ENCODE measurements around the gene CCL17. TPM values are rescaled to one million over a fixed set of nuclear protein-coding genes. Genes with fewer than 3 reads are reported as not detected.
A peak's percentile ranks its signal among the peaks of the same experiment; 100 is the strongest.

Gene CCL17
- total RNA-seq, 2 donors from 2014 or later = not detected

DNA sequence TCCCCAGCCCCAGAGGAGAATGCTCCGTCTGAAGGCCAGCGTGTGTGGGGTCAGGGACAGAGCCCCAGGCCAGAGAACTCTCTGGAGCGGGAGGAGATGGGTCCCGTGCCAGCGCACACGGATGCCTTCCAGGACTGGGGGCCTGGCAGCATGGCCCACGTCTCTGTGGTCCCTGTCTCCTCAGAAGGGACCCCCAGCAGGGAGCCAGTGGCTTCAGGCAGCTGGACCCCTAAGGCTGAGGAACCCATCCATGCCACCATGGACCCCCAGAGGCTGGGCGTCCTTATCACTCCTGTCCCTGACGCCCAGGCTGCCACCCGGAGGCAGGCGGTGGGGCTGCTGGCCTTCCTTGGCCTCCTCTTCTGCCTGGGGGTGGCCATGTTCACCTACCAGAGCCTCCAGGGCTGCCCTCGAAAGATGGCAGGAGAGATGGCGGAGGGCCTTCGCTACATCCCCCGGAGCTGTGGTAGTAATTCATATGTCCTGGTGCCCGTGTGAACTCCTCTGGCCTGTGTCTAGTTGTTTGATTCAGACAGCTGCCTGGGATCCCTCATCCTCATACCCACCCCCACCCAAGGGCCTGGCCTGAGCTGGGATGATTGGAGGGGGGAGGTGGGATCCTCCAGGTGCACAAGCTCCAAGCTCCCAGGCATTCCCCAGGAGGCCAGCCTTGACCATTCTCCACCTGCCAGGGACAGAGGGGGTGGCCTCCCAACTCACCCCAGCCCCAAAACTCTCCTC is 21.9 kb upstream of the CCL17 start:
- Histone ChIP-seq H3K27me3 (no peaks in the 10 kb centered on the region), H3K9me3 (no peaks in the 10 kb centered on the region), H3K36me3 (peaks cover 3% of the 10 kb centered on the region), H3K4me3 (no peak overlapping the region), H3K4me1 (peaks cover 0 to 55% of the 10 kb centered on the region in 2 donors), H3K27ac (no peak overlapping the region)
- DNase-seq (ENCODE audit: low spot score) = no peak
- TF ChIP-seq, protein P1, sequence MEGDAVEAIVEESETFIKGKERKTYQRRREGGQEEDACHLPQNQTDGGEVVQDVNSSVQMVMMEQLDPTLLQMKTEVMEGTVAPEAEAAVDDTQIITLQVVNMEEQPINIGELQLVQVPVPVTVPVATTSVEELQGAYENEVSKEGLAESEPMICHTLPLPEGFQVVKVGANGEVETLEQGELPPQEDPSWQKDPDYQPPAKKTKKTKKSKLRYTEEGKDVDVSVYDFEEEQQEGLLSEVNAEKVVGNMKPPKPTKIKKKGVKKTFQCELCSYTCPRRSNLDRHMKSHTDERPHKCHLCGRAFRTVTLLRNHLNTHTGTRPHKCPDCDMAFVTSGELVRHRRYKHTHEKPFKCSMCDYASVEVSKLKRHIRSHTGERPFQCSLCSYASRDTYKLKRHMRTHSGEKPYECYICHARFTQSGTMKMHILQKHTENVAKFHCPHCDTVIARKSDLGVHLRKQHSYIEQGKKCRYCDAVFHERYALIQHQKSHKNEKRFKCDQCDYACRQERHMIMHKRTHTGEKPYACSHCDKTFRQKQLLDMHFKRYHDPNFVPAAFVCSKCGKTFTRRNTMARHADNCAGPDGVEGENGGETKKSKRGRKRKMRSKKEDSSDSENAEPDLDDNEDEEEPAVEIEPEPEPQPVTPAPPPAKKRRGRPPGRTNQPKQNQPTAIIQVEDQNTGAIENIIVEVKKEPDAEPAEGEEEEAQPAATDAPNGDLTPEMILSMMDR (IDR thresholded peaks at IDR 0.05) = no peak

- H3K36me3 ChIP-seq = peaks cover 3% of the 10 kb centered on the region
- H3K27me3 ChIP-seq = no peaks in the 10 kb centered on the region
- no peaks in the 10 kb centered on the region for H3K9me3 ChIP-seq
- no peak overlapping the region for H3K4me3 ChIP-seq
- H3K27ac ChIP-seq = peak overlapping the region; percentile 12 to 23
- TF ChIP-seq, protein P1 (IDR thresholded peaks at IDR 0.05) = no peak
- H3K4me1 ChIP-seq = peaks cover 0 to 55% of the 10 kb centered on the region in 2 donors
- DNase-seq (ENCODE audit: low spot score) = no peak
Measured at GRCh38 chr16:57383276-57384247, 21.0 kb upstream of the CCL17 start.

DNA sequence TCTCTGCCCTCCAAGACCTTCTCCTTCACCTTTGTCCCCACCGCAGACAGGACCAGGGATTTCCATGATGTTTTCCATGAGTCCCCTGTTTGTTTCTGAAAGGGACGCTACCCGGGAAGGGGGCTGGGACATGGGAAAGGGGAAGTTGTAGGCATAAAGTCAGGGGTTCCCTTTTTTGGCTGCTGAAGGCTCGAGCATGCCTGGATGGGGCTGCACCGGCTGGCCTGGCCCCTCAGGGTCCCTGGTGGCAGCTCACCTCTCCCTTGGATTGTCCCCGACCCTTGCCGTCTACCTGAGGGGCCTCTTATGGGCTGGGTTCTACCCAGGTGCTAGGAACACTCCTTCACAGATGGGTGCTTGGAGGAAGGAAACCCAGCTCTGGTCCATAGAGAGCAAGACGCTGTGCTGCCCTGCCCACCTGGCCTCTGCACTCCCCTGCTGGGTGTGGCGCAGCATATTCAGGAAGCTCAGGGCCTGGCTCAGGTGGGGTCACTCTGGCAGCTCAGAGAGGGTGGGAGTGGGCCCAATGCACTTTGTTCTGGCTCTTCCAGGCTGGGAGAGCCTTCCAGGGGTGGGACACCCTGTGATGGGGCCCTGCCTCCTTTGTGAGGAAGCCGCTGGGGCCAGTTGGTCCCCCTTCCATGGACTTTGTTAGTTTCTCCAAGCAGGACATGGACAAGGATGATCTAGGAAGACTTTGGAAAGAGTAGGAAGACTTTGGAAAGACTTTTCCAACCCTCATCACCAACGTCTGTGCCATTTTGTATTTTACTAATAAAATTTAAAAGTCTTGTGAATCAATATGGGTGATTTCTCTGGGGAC is 20.1 kb upstream of the CCL17 start:
- Histone ChIP-seq H3K9me3 (no peaks in the 10 kb centered on the region), H3K27me3 (no peaks in the 10 kb centered on the region), H3K4me3 (no peak overlapping the region), H3K36me3 (peaks cover 3% of the 10 kb centered on the region), H3K27ac (peak overlapping the region; percentile 12 to 23), H3K4me1 (peaks cover 0 to 55% of the 10 kb centered on the region in 2 donors)
- TF ChIP-seq, protein P1 (IDR thresholded peaks at IDR 0.05) = no peak
- DNase-seq (ENCODE audit: low spot score) = no peak

DNA sequence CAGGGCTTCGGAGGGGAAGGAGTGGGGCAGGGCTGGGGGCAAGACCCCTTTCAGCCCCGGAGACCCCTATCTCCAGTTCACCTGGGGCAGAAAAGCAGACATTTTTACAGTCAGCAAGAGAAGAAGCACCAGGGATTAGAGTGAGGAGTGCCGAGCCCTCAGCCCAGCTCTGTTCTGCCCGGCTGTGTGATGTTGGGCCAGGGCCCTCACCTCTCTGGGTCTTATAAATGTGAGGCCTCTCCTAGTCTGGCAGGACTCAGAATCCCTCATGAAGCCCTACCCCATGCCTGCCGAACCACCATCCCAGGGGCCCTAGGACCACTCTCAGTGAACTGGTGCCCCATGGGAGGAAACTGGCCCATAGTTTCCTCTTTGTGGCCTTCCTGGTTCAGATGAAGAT is 19.5 kb upstream of the CCL17 start:
- peaks cover 3% of the 10 kb centered on the region for H3K36me3 ChIP-seq
- TF ChIP-seq, protein P1 (IDR thresholded peaks at IDR 0.05) = no peak

GRCh38 chr16:57386381-57386951 is 18.1 kb upstream of the CCL17 start:
- TF ChIP-seq, protein P1 (IDR thresholded peaks at IDR 0.05) = no peak
- Histone ChIP-seq H3K4me3 (no peak overlapping the region), H3K4me1 (peaks cover 0 to 44% of the 10 kb centered on the region in 2 donors), H3K9me3 (no peaks in the 10 kb centered on the region), H3K27ac (no peak overlapping the region), H3K36me3 (peaks cover 3% of the 10 kb centered on the region), H3K27me3 (no peaks in the 10 kb centered on the region)
- DNase-seq (ENCODE audit: low spot score) = no peak

More for the DNA sequence above, 19.5 kb upstream of the CCL17 start:
- DNase-seq (ENCODE audit: low spot score) = no peak
- Histone ChIP-seq H3K9me3 (no peaks in the 10 kb centered on the region), H3K27ac (no peak overlapping the region), H3K4me1 (peaks cover 0 to 49% of the 10 kb centered on the region in 2 donors), H3K4me3 (no peak overlapping the region), H3K27me3 (no peaks in the 10 kb centered on the region)
